Hematopoietic multipotent progenitor cell treated with erythropoietin and hydrocortisone succinate and interleukin-3 and kit ligand, for 6 days (in vitro differentiated cells): ENCODE measurements around the gene MIEF2.
A peak's percentile ranks its signal among the peaks of the same experiment; 100 is the strongest.
"Not testable (repeated sequence)": the region's sequence is repeated elsewhere in the genome, so short reads cannot be mapped to it uniquely, and the experiment has no call there.

Source experiments
- DNase-seq: peaks from one replicate; pipeline ENCODE4 v3.0.0-alpha.2; 2015

MIEF2 gene

GRCh38 chr17:18257982-18258355, 2.5 kb upstream of the MIEF2 start:
- DNase-seq = peak; percentile 73

GRCh38 chr17:18258356-18259038, 2.0 kb upstream of the MIEF2 start, which contains the start of gene FLII:
TSS of gene FLII (minus strand) at chr17:18258738. CDS start at chr17:18258690, 48 bp downstream.
- DNase-seq = peak; percentile 74

- DNase-seq = no peak
Measured at GRCh38 chr17:18259621-18260331, 686 bp upstream of the MIEF2 start.

- peak; percentile 44 for DNase-seq
Measured at GRCh38 chr17:18261146-18261515, 669 bp downstream of the MIEF2 start.

- no peak for DNase-seq
Measured at GRCh38 chr17:18261659-18262058, 1.2 kb downstream of the MIEF2 start.

- DNase-seq = no peak
Measured at GRCh38 chr17:18262111-18262510, 1.6 kb downstream of the MIEF2 start.

GRCh38 chr17:18262641-18263040, 2.2 kb downstream of the MIEF2 start:
- no peak for DNase-seq

GRCh38 chr17:18263885-18264682, 3.6 kb downstream of the MIEF2 start:
- DNase-seq = no peak

GRCh38 chr17:18267366-18267765, 6.9 kb downstream of the MIEF2 start:
- no peak for DNase-seq

- DNase-seq = no peak
Measured at GRCh38 chr17:18267927-18268711, 7.7 kb downstream of the MIEF2 start.

- no peak for DNase-seq
Measured at GRCh38 chr17:18270046-18270931, 9.8 kb downstream of the MIEF2 start.

- DNase-seq = no peak
Measured at GRCh38 chr17:18277076-18277475, 16.6 kb downstream of the MIEF2 start.

GRCh38 chr17:18278867-18279266, 18.4 kb downstream of the MIEF2 start:
- no peak for DNase-seq

- no peak for DNase-seq
Measured at GRCh38 chr17:18280249-18280648, 19.8 kb downstream of the MIEF2 start.

GRCh38 chr17:18280766-18281371, 20.4 kb downstream of the MIEF2 start:
- DNase-seq = no peak

GRCh38 chr17:18281788-18282187, 21.3 kb downstream of the MIEF2 start:
- no peak for DNase-seq

- no peak for DNase-seq
Measured at GRCh38 chr17:18285296-18285695, 24.8 kb downstream of the MIEF2 start.

- DNase-seq = no peak
Measured at GRCh38 chr17:18291718-18292540, 31.5 kb downstream of the MIEF2 start.

GRCh38 chr17:18298061-18298460, 37.6 kb downstream of the MIEF2 start:
- DNase-seq = not testable (repeated sequence)

- no peak for DNase-seq
Measured at GRCh38 chr17:18300725-18301480, 40.4 kb downstream of the MIEF2 start.
